Vagina (tissue), 2 donors: ENCODE results near the gene CTSZ.

ENCODE experiments used
- POLR2A ChIP-seq, 2 donors: fragments of 450-650 bp; IDR thresholded peaks; one replicate each; pipeline ENCODE4 v1.6.1; 2017; ENCODE audit warnings: antibody characterized with exemption in 2 of 2, mild to moderate bottlenecking in 2 of 2, moderate library complexity in 2 of 2
- POLR2AphosphoS5 ChIP-seq, 2 donors: sonication (generic); formaldehyde crosslinking; IDR thresholded peaks; one replicate each; pipeline ENCODE4 v1.9.0; 2017; ENCODE audit warnings: antibody characterized with exemption in 2 of 2, mild to moderate bottlenecking in 2 of 2, low read depth in 1 of 2; ENCODE audit not compliant: insufficient read depth in 1 of 2
- TF ChIP-seq, protein P1 (sequence below), 3 experiments: fragments of 450-650 bp in 2 of 3; fragments of 200-600 bp in 1 of 3; sonication (generic) in 1 of 3; IDR thresholded peaks; one replicate each; pipeline ENCODE4 v1.5.1; 2017 to 2019; ENCODE audit warnings: antibody characterized with exemption in 3 of 3, mild to moderate bottlenecking in 2 of 3, moderate library complexity in 2 of 3

- TF ChIP-seq, protein P1, sequence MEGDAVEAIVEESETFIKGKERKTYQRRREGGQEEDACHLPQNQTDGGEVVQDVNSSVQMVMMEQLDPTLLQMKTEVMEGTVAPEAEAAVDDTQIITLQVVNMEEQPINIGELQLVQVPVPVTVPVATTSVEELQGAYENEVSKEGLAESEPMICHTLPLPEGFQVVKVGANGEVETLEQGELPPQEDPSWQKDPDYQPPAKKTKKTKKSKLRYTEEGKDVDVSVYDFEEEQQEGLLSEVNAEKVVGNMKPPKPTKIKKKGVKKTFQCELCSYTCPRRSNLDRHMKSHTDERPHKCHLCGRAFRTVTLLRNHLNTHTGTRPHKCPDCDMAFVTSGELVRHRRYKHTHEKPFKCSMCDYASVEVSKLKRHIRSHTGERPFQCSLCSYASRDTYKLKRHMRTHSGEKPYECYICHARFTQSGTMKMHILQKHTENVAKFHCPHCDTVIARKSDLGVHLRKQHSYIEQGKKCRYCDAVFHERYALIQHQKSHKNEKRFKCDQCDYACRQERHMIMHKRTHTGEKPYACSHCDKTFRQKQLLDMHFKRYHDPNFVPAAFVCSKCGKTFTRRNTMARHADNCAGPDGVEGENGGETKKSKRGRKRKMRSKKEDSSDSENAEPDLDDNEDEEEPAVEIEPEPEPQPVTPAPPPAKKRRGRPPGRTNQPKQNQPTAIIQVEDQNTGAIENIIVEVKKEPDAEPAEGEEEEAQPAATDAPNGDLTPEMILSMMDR (IDR thresholded peaks at IDR 0.05) = no peak
- no peak for TF ChIP-seq POLR2AphosphoS5 (IDR thresholded peaks at IDR 0.05; ENCODE audit: insufficient read depth in 1 of 2, low read depth in 1 of 2)
- TF ChIP-seq POLR2A (IDR thresholded peaks at IDR 0.05) = no peak
Measured at GRCh38 chr20:59015812-59016711, 9.0 kb upstream of the CTSZ start.
